AG08395 (cell line): ENCODE measurements around the gene DNMBP.

Experiments used
- DNase-seq: peaks from one replicate; pipeline ENCODE4 v3.0.0; 2012; ENCODE audit warnings: mixed read lengths, low spot score

Gene DNMBP

GRCh38 chr10:99827936-99828335 lies 181.8 kb downstream of the DNMBP start:
- no peak for DNase-seq
